Tibial nerve (tissue), 4 donors: ENCODE measurements around the gene AGXT.

Experiments used
- CTCF ChIP-seq, 5 experiments: fragments of 200-600 bp in 3 of 5; fragments of 450-650 bp in 2 of 5; sonication (generic) in 3 of 5; IDR thresholded peaks; one replicate each; pipeline ENCODE4 v1.5.1; 2016 to 2019; ENCODE audit warnings: antibody characterized with exemption in 5 of 5, mild to moderate bottlenecking in 3 of 5, moderate library complexity in 2 of 5
- EP300 ChIP-seq, 2 donors: sonication (generic); formaldehyde crosslinking; IDR thresholded peaks; one replicate each; pipeline ENCODE4 v1.6.1; 2017; ENCODE audit warnings: antibody characterized with exemption in 2 of 2, mild to moderate bottlenecking in 1 of 2
- POLR2A ChIP-seq, 2 donors: fragments of 450-650 bp; IDR thresholded peaks; one replicate each; pipeline ENCODE4 v1.6.1; 2017; ENCODE audit warnings: antibody characterized with exemption in 2 of 2, mild to moderate bottlenecking in 2 of 2, moderate library complexity in 2 of 2

- no peak for TF ChIP-seq CTCF (IDR thresholded peaks at IDR 0.05)
- TF ChIP-seq POLR2A (IDR thresholded peaks at IDR 0.05) = no peak
- no peak for TF ChIP-seq EP300 (IDR thresholded peaks at IDR 0.05)
Measured at GRCh38 chr2:240858871-240859270, 9.8 kb upstream of the AGXT start.
